HEK293 (cell line): ENCODE results near the gene KDF1.

ENCODE experiments used
- CTCF ChIA-PET: fragments of 350-600 bp; formaldehyde crosslinking; extraction: SDS; loops from one replicate; lab custom pipeline; 2021; ENCODE audit warnings: antibody characterized with exemption; lab: Yijun Ruan, JAX
- POLR2A ChIA-PET: fragments of 300-600 bp; formaldehyde crosslinking; extraction: SDS; loops from one replicate; lab custom pipeline; 2020; ENCODE audit warnings: antibody characterized with exemption, inconsistent platforms; lab: Yijun Ruan, JAX
- H3K27ac ChIP-seq: fragments of 200-500 bp; sonication (Bioruptor generic); 2 replicates; pipeline ENCODE4 v1.5.1; 2014; ENCODE audit warnings: low read depth, low read length, control low read depth, inconsistent platforms; ENCODE audit errors: extremely low read depth
- H3K36me3 ChIP-seq, 2 experiments: fragments of 200-500 bp in 1 of 2; sonication (Bioruptor generic) in 1 of 2; 1 replicate in 1 of 2; 2 replicates in 1 of 2; pipeline ENCODE4 v1.5.1; 2014 to 2017; ENCODE audit warnings: inconsistent platforms in 2 of 2, low read length in 2 of 2; ENCODE audit not compliant: control insufficient read depth in 2 of 2, insufficient read depth in 1 of 2
- H3K4me1 ChIP-seq: fragments of 200-500 bp; sonication (Bioruptor generic); 2 replicates; pipeline ENCODE4 v1.5.1; 2014; ENCODE audit warnings: mild to moderate bottlenecking, low read length, inconsistent platforms; ENCODE audit not compliant: control insufficient read depth, insufficient read depth
- H3K4me3 ChIP-seq: 2 replicates; pipeline ENCODE4 v1.5.1; 2011; ENCODE audit warnings: low read depth, mild to moderate bottlenecking, control low read depth, low read length, moderate library complexity
- H3K9me3 ChIP-seq: fragments of 200-500 bp; sonication (Bioruptor generic); 2 replicates; pipeline ENCODE4 v1.5.1; 2014; ENCODE audit warnings: low read depth, low read length, inconsistent platforms; ENCODE audit not compliant: control insufficient read depth, insufficient read depth
- BCL6B ChIP-seq: fragments of 450-650 bp; formaldehyde crosslinking; IDR thresholded peaks from 2 replicates; pipeline ENCODE4 v1.5.1; 2017; ENCODE audit warnings: missing biosample characterization, missing genetic modification characterization
- EGR2 ChIP-seq: fragments of 450-650 bp; formaldehyde crosslinking; IDR thresholded peaks from 2 replicates; pipeline ENCODE4 v1.5.1; 2016; ENCODE audit warnings: low read depth, missing biosample characterization, missing genetic modification characterization
- FEZF1 ChIP-seq: fragments of 450-650 bp; formaldehyde crosslinking; IDR thresholded peaks from 2 replicates; pipeline ENCODE4 v1.5.1; 2016; ENCODE audit warnings: missing biosample characterization, missing genetic modification characterization
- GLIS1 ChIP-seq: fragments of 450-650 bp; formaldehyde crosslinking; IDR thresholded peaks from 2 replicates; pipeline ENCODE4 v1.5.1; 2016; ENCODE audit warnings: missing biosample characterization, missing genetic modification characterization
- KLF17 ChIP-seq: fragments of 450-650 bp; formaldehyde crosslinking; IDR thresholded peaks from 2 replicates; pipeline ENCODE4 v1.5.1; 2016; ENCODE audit warnings: missing biosample characterization, missing genetic modification characterization
- MYNN ChIP-seq: fragments of 450-650 bp; formaldehyde crosslinking; IDR thresholded peaks from 2 replicates; pipeline ENCODE4 v1.5.1; 2016; ENCODE audit warnings: missing biosample characterization, missing genetic modification characterization, borderline replicate concordance
- SCRT1 ChIP-seq: fragments of 450-650 bp; formaldehyde crosslinking; IDR thresholded peaks from 2 replicates; pipeline ENCODE4 v1.5.1; 2016; ENCODE audit warnings: missing biosample characterization, missing genetic modification characterization, borderline replicate concordance
- SP2 ChIP-seq: fragments of 450-650 bp; formaldehyde crosslinking; IDR thresholded peaks from 2 replicates; pipeline ENCODE4 v1.5.1; 2016; ENCODE audit warnings: missing biosample characterization, missing genetic modification characterization
- SP7 ChIP-seq: fragments of 450-650 bp; formaldehyde crosslinking; IDR thresholded peaks from 2 replicates; pipeline ENCODE4 v1.5.1; 2016; ENCODE audit warnings: missing biosample characterization, missing genetic modification characterization
- ZBTB20 ChIP-seq: fragments of 450-650 bp; formaldehyde crosslinking; IDR thresholded peaks from 2 replicates; pipeline ENCODE4 v1.5.1; 2016; ENCODE audit warnings: missing biosample characterization, missing genetic modification characterization
- ZBTB7A ChIP-seq: fragments of 450-650 bp; formaldehyde crosslinking; IDR thresholded peaks from 2 replicates; pipeline ENCODE4 v1.5.1; 2016; ENCODE audit warnings: low read depth, missing biosample characterization, missing genetic modification characterization
- ZEB2 ChIP-seq: fragments of 450-650 bp; formaldehyde crosslinking; IDR thresholded peaks from 2 replicates; pipeline ENCODE4 v1.5.1; 2016; ENCODE audit warnings: missing biosample characterization, missing genetic modification characterization
- ZFHX2 ChIP-seq: fragments of 450-650 bp; formaldehyde crosslinking; conservative IDR thresholded peaks from 2 replicates; pipeline ENCODE4 v1.5.1; 2016; ENCODE audit warnings: missing biosample characterization, missing genetic modification characterization
- ZNF138 ChIP-seq: fragments of 450-650 bp; formaldehyde crosslinking; IDR thresholded peaks from 2 replicates; pipeline ENCODE4 v1.5.1; 2016; ENCODE audit warnings: missing biosample characterization, missing genetic modification characterization, borderline replicate concordance
- ZNF174 ChIP-seq: fragments of 450-650 bp; formaldehyde crosslinking; IDR thresholded peaks from 2 replicates; pipeline ENCODE4 v1.5.0; 2017; ENCODE audit warnings: missing biosample characterization, mild to moderate bottlenecking, missing genetic modification characterization
- ZNF221 ChIP-seq: fragments of 450-650 bp; formaldehyde crosslinking; IDR thresholded peaks from 2 replicates; pipeline ENCODE4 v1.5.1; 2017; ENCODE audit warnings: missing biosample characterization, missing genetic modification characterization, borderline replicate concordance
- ZNF610 ChIP-seq: fragments of 450-650 bp; formaldehyde crosslinking; IDR thresholded peaks from 2 replicates; pipeline ENCODE4 v1.5.1; 2016; ENCODE audit warnings: missing biosample characterization, missing genetic modification characterization, borderline replicate concordance
- ZNF830 ChIP-seq: fragments of 450-650 bp; IDR thresholded peaks from 2 replicates; pipeline ENCODE4 v1.5.0; 2018; ENCODE audit warnings: missing biosample characterization, missing genetic modification characterization, low read depth, mild to moderate bottlenecking, moderate library complexity

KDF1 gene

GRCh38 chr1:26911399-26912146, 48.7 kb downstream of the KDF1 start:
- POLR2A ChIA-PET, result no interaction called here
- CTCF ChIA-PET, result no interaction called here
- Histone ChIP-seq H3K4me1 (peaks cover 8% of the 10 kb centered on the region), H3K36me3 (no peaks in the 10 kb centered on the region), H3K4me3 (no peak overlapping the region), H3K9me3 (no peaks in the 10 kb centered on the region), H3K27ac (no peak overlapping the region)
- TF ChIP-seq FEZF1, result no peak
- TF ChIP-seq ZNF138 (tag by site-specific recombination), result no peak
- TF ChIP-seq SCRT1 (tag by site-specific recombination), result no peak
- TF ChIP-seq MYNN, result no peak
- TF ChIP-seq ZBTB20 (tag by site-specific recombination), result no peak
- no peak for TF ChIP-seq ZEB2 (tag by site-specific recombination)
- no peak for TF ChIP-seq KLF17
- no peak for TF ChIP-seq GLIS1 (tag by site-specific recombination)
- no peak for TF ChIP-seq BCL6B
- no peak for TF ChIP-seq ZNF830 (tag by site-specific recombination)

GRCh38 chr1:26910343-26911160, 49.7 kb downstream of the KDF1 start:
- H3K4me1 ChIP-seq, result peaks cover 8% of the 10 kb centered on the region
- no peak overlapping the region for H3K4me3 ChIP-seq
- H3K36me3 ChIP-seq, result no peaks in the 10 kb centered on the region
- TF ChIP-seq ZNF610 (tag by site-specific recombination) (no peak), ZBTB7A (tag by site-specific recombination) (no peak), SP7 (tag by site-specific recombination) (no peak), SP2 (tag by site-specific recombination) (no peak)
- H3K9me3 ChIP-seq, result no peaks in the 10 kb centered on the region
- ChIA-PET CTCF (no interaction called here), POLR2A (interaction anchor here (2.7 kb wide), 1 partner anchor 11 kb away, joined by 11 read pairs; the partner anchor contains the start of gene GPATCH3)
- H3K27ac ChIP-seq, result no peak overlapping the region

- peaks cover 8% of the 10 kb centered on the region for H3K4me1 ChIP-seq
- no peaks in the 10 kb centered on the region for H3K9me3 ChIP-seq
- TF ChIP-seq EGR2, result peak; percentile 97
- no peak for TF ChIP-seq ZNF174 (tag by site-specific recombination)
- TF ChIP-seq ZNF221, result no peak
- peak; percentile 96 for TF ChIP-seq ZFHX2 (tag by site-specific recombination)
- POLR2A ChIA-PET, result interaction anchor here (2.7 kb wide), 1 partner anchor 10 kb away, joined by 11 read pairs; the partner anchor contains the start of gene GPATCH3
- no peak overlapping the region for H3K4me3 ChIP-seq
- no peaks in the 10 kb centered on the region for H3K36me3 ChIP-seq
- CTCF ChIA-PET, result no interaction called here
- no peak overlapping the region for H3K27ac ChIP-seq
Observed at GRCh38 chr1:26909951-26910342, 50.3 kb downstream of the KDF1 start.
